GM12801 (cell line): Measurements from ENCODE around the gene SUN3.

ENCODE experiments used
- TF ChIP-seq, protein P1 (sequence below): IDR thresholded peaks from one replicate; pipeline ENCODE4 v1.5.1; 2011; ENCODE audit warnings: control low read depth; ENCODE audit not compliant: insufficient read length; ENCODE audit errors: extremely low read depth

SUN3 gene, protein sequence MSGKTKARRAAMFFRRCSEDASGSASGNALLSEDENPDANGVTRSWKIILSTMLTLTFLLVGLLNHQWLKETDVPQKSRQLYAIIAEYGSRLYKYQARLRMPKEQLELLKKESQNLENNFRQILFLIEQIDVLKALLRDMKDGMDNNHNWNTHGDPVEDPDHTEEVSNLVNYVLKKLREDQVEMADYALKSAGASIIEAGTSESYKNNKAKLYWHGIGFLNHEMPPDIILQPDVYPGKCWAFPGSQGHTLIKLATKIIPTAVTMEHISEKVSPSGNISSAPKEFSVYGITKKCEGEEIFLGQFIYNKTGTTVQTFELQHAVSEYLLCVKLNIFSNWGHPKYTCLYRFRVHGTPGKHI

DNA sequence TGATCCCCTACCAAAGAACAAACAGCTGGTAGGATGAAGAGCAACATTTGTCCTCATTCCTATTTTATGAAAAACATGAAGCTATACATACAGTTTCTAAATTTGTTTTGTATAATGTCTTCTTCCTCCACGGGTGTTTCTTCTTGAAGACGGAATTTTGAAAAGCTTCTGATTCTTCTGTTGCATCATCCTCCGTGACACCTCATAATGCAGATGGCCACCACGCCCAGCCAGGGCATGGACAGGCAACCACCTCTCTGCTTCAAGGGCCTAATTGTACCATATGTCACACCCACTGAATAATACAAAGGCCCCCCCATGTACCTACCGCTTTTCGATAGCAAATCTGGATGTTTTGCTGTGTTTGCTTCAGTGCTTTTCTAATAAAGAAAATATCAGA, at the start of gene SUN3:
Gene SUN3 (minus strand): TSS at position 170 of the 400 bp plus-strand sequence. CDS start 169 bp downstream, at position 1.
- TF ChIP-seq, protein P1, sequence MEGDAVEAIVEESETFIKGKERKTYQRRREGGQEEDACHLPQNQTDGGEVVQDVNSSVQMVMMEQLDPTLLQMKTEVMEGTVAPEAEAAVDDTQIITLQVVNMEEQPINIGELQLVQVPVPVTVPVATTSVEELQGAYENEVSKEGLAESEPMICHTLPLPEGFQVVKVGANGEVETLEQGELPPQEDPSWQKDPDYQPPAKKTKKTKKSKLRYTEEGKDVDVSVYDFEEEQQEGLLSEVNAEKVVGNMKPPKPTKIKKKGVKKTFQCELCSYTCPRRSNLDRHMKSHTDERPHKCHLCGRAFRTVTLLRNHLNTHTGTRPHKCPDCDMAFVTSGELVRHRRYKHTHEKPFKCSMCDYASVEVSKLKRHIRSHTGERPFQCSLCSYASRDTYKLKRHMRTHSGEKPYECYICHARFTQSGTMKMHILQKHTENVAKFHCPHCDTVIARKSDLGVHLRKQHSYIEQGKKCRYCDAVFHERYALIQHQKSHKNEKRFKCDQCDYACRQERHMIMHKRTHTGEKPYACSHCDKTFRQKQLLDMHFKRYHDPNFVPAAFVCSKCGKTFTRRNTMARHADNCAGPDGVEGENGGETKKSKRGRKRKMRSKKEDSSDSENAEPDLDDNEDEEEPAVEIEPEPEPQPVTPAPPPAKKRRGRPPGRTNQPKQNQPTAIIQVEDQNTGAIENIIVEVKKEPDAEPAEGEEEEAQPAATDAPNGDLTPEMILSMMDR, result no peak

DNA sequence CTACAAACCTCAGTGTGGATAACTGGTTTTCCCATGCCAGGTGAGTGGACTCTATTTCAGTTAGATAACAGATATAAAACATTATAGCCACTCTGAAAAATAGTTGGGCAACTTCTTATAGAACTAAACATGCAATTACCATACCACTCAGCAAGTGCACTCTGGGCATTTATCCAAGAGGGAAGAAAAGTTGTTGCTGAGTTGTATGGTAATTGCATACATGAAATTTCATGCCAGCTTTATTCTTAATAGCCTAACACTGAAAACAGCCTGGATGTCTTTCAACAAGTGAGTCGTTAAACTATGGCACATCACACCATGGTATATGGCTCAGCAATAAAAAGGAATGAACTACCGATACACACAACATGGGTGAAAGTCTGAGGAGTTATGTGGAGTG, 49.6 kb upstream of the SUN3 start:
- TF ChIP-seq, protein P1, result no peak

DNA sequence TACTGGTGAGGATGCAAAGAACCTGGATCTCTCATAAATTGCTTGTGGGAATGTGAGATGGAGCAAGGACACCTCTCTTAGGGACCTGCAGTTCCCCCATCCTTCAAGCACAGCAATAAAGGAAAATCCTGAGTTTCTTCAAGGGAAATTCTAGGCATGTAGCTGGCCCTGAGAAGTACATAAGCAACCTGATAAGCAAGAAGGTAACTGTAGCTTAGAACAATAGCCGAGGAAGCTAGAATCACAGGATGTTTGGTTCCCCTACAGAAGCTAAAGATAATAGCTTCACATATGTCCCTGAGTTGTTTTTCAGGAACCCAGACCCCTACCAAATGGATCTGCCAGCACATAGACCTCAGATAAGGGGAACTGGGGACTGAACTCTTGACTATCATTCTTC, 48.5 kb upstream of the SUN3 start:
- TF ChIP-seq, protein P1, result no peak

DNA sequence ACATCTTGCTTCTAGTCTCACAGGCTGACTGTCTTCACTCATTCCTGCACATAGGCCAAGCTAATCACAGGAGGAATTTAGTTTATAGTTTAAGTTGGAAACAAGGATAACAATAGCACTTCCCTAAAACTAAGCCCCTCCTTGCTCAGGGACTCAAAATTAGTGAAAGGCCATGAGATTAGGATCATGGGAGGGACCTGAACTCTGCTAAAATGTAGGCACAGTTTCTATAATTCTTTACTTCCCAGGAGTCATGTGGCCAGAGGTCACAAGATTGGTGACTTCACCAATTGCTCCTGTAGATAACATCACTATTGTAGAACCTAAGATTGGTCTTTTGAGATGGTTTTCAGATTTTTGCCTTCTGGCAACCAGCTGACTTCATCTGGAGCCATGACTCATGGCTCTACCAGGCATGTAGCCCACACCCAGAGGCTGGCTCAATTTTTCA, 45.3 kb upstream of the SUN3 start:
- TF ChIP-seq, protein P1, result no peak

DNA sequence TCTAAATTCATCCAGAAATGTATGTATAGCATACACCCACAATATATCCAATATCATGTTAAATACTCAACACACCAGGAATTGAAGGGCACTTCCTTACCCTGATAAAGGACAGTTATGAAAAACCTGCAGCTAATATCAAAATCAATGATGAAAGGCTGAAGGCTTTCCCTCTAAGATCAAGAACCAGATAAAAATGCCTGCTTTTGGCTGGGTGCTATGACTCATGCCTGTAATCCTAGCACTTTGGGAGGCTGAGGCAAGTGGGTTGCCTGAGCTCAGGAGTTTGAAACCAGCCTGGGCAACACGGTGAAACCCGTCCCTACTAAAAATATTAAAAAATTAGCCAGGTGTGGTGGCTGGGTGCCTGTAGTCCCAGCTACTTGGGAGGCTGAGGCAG, 38.6 kb upstream of the SUN3 start:
- TF ChIP-seq, protein P1, result no peak

DNA sequence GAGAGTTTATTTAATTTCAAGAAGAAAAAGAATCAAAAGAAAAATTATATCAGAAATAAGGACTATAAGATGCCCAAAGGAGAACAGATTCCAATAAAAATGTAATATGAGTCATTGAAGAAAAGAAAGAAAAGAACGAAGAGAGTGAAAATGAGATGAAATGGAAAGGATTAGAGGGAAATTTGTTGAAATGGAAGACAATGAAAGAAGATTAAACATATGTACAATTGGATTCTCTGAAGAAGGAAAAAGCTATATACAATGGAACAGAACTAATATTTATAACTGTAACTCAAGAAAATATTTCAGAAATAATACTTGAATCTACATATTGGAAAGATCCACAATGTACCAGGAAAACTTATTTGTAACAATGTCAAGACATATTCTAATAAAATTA, 35.1 kb upstream of the SUN3 start:
- TF ChIP-seq, protein P1, result no peak

DNA sequence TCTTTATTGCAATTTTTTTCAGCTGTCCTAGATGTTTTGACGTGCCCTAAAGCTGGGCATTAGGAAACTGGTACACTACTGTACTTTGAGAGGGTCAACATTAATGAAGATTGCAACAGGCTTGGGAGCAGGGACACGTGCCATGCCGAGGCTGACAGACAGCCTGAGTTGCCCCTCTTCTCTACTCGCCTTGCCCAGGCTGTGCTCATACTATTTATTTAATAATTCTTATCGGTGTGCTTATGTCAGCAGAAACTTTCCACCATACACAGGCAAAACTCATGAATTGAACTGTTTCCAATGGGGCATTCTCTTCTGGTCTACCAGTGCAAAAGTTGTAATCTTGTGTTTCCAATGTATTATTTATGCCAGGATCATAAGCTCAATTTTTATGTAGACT, 30.8 kb upstream of the SUN3 start:
- TF ChIP-seq, protein P1, result no peak
